HG03280 (cell line): ENCODE data around the gene PVALB.

Experiments
- ATAC-seq: cut with Tn5 transposase; IDR thresholded peaks from one replicate; pipeline ENCODE4 v1.9.1; 2021; ENCODE audit warnings: mild to moderate bottlenecking, moderate library complexity; ENCODE audit not compliant: unreplicated experiment

Gene PVALB

DNA sequence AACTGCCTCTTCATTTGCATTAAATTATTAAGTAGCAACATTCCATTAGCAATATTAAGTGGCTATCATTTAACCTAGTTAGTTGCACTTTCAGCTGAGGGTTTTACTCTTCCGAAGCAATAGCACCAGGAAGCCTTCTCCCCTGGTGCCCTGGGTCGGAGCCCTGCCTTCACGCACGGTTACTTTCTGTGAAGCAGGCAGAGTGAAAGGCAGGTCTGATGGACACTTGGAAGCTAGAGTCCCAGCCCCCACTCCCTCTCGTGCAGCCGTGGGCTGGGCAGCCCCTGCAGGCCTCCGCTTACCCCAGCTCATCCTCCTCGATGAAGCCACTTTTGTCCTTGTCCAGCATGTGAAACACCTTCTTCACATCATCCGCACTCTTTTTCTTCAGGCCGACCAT, 2.0 kb downstream of the PVALB start:
- no peak for ATAC-seq

DNA sequence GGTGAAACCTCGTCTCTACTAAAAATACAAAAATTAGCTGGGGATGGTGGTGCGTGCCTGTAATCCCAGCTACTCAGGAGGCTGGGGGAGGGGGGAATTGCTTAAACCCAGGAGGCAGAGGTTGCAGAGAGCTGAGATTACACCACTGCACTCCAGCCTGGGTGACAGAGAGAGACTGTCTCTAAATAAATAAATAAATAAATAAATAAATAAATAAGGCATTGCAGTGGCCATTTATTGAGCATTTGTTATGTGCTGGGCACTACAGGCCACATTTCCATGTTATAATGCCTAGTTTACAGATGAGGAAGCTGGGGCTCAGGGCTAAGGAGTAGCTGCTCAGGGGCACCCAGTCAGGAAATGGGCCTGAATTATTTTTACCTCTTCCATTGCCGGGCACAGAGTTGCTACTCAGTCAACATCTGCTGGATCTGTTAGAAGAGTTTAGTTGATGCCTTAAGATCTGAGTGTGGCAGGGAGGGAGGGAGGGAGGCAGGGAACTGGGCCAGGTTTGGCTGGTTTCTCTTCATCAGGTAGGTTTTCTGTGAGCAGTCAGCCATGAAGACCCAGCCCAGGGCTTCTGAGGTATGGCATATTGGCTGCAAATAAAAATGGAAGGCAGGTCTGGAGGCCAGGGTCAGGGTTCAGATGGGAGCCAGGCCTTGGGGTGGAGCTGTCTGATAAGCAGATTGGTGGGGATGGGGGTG, 5.6 kb downstream of the PVALB start:
- ATAC-seq: no peak

DNA sequence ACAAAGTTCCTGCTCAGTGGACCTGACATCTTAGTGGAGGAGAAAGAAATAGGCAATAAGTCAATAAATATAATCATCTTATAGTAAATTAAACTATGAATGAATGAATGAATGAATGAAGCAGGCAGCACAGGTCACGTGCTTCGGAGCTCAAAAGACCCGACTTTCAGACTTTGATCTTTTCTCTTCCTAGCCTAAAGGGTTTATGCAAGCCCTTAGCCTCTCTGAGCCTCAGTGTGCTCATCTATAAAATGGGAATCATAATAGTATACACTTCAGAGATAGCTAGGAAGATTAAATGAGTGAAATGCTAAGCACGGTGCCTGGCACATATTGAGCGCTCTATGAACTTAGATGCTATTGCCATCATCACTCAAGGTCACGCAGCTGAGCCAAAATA, 7.5 kb downstream of the PVALB start:
- no peak for ATAC-seq

DNA sequence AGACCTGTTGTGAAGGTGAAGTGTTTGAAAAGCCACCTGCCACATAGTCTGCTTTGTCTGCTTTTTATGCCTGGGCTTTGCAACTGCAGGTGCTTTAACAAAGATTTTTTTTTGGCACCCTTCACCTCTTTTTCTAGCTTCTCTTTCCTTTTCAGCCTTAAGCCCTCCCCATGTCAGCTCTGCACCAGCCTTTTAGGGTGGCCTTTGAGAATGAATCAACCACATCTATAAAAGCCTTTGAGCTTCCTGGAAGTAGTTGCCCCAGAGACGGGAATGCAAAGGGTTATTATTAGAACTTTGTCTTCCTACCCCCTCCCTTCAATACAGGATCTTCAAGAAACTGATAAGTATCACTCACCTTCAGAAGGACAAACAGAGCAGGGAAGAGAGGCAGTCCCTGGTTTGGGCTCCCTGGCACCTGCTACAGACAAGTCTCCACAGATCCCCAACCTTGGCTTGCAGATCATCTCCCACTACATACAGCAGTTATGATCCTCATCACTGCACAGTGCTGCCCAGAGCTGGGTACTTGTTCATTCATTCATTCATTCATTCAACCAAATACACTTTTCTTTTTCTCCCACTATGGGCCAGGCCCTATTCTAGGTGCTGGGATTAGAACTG, 8.0 kb downstream of the PVALB start:
- no peak for ATAC-seq

DNA sequence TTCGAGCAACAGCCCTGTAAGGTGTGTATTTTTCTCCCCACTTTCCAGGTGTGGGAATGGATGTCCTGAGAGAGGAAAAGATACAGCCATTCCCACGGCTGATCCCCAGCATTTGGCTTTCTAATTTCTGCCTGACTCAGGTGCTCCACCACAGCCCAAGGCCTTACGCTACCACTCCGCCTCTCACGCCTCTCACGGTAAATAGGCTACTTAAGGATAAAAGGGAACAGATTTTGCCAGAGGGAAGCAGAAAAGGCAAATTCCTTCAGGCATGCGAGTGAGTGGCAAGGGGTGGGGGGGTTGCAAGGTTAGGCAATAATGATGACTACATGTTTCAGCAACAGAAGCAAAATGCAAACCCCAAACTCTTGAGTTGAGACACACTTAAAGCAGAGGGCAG, 9.2 kb downstream of the PVALB start:
- no peak for ATAC-seq

DNA sequence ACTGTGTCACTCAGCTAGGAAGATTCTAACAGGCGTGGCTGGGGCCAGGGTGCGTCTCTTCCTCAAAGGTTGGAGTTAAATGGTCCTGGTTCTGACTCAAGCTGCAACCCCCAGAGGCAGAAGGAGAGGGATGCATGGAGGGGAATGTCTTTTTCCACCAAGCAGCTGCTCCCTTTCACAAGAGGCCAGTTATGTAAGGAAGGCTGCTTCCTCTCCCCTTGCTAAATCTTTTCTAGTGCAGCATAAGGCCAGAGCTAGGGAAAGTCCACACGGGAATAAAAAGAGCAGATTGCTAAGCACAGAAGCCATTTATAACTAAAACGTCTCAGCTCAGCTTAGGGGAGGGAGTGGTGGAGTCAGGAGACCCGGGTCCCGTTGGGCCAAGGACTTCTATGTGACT, 10.0 kb downstream of the PVALB start:
- no peak for ATAC-seq

DNA sequence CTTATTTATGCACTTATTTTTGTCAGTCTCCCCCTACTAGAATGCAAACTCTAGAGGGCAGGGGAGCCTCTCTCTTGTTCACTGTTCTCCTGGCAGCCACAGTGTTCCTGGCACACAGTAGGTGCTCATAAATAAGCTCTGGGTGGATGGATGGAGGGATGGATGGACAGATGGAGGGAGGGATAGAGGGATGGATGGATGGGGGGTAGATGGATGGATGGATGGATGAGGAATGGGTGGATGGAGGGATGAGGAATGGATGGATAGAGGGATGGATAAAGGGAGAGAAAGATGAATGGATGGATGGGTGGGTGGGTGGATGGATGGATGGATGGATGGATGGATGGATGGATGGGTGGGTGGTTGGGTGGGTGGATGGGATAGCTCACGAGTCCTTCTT, 13.5 kb downstream of the PVALB start:
- no peak for ATAC-seq

DNA sequence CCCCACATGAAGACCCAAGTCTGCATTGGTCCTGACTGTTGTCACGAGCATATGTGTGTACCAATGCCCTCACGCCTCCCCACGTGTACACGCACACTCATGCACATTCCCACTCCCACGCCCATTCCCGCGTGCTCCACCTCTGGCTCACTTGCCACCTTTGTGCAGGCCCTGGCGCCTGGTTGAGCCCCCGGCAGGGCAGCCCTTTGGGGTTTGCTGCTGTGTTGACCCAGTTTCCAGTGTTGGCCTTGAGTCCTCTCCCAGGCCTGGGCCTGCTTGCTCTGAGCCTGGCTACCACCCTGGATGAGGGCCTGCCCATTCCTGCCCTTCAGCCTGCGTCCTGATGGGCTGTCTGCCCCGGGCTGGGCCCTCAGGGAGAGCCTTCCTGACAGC, 18.2 kb downstream of the PVALB start:
- ATAC-seq: no peak

DNA sequence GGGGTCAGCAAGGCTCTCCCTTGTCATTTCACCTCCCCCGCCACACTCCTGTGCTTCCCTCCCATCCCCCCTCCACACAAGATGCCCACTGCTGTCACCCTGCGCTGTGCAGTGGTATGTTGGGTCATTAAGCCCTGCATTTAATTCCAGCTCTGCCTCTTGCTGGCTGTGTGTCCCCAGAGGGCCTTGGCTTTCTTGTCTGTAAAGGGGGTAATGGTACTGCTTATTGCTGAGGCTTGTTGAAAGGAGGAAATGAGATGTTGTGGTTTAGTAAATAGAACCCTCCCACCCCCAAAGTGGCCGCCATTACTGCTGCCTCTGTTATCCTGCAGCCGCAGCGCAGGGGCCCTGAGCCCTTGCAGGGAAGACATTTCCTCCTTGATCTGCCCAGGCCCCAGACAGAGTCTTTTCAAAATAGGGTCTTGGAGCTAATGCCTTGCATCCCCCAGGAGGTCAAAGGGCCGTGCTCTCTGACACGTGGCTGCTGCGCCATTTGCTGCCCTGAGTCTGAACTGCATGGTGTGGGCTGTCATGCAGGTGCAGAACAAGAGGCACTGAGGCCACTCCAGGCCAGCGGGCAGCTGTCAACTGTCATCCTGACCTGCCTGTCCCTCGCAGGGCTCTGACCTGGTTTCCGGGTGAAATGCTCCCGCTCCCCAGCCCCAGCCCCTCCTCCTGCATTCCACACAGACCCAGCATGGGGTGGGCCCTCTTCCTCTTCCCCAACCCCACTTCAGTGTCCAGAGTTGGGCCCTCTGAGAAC, 18.7 kb downstream of the PVALB start:
- no peak for ATAC-seq

DNA sequence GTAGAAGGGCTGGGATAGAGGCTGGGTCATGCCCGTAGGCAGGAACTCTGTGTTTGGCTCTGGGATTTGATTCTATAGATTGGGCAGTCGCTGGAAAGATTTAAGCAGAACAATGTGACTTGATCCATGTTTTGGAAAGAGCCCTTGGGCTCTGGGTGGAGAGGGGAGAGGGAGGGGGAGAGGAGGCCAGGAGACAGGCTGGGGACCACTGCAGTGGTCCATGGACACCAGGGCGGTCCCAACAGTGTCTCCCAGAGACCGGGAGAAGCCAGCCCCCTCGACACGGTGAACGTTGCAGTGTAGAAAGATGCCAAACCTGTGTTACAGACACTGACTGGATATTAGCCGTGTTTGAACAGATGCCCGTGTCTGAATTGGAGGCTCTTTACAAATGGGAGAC, 19.5 kb downstream of the PVALB start:
- ATAC-seq: no peak

DNA sequence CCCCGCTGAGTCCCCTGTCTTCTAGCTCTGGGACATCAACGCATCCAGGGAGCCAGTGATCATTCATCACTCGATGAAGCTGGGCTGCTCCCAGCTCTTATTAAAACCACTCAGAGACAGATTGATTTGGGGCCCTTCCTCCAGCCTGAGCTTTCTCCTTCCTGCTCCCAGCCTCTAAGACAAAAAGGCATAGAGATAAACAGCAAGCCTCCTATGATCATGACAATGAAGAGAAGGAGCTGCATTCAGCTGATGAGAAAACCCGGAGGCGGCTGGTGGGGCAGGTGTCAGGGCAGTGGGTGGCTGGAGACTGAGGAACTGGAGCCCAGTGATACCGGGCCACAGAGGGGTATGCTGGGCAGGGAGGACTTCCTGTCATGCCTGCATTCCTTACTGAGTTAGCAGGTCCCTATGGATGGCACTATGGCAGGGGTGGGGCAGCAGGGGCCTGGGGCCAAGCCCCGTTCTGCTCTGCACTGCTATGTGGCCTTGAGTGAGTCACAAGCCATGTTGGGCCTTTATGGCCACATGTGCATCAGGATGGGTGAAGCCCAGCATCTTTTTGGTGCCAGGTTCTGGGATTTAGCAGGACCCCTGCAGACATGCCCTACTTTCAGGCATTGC, 20.2 kb downstream of the PVALB start:
- ATAC-seq: no peak

DNA sequence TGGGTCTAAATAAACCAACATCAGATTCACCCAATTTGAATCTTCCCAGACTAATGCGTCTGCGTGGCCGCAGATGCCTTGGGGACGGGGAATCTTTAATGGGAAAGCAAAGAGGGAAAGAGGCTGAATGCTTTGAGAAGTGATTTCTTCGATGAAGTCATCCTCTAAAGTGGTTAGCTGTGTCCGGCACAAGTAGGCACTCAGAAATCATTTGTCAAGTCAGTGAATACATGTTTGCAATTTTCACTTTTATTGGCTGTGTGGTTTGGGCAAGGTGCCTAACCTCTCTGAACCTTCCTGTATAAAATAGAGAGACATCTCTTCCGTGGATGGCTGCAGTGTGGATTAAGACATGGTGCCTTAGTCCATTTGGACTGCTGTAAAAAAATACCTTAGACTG, 21.2 kb downstream of the PVALB start:
- no peak for ATAC-seq

DNA sequence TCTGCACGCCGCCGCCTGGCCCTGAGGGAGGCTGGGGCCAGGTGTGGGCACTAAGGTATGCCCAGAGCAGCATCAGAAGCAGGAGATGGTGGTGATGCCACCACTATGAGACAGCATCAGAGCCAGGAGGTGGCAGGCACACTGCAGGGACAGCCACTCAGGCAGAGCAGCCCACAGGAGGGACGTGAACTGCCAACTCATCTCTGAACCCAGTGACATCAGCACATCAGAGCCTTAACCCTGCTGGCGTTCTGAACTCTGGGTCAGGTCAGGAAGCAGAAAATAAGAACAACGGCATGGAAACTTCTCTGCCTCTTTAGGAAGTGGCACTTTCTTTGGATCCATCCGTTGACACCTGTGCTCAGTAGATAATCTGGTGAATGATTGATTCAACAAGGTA, 26.2 kb downstream of the PVALB start:
- no peak for ATAC-seq

DNA sequence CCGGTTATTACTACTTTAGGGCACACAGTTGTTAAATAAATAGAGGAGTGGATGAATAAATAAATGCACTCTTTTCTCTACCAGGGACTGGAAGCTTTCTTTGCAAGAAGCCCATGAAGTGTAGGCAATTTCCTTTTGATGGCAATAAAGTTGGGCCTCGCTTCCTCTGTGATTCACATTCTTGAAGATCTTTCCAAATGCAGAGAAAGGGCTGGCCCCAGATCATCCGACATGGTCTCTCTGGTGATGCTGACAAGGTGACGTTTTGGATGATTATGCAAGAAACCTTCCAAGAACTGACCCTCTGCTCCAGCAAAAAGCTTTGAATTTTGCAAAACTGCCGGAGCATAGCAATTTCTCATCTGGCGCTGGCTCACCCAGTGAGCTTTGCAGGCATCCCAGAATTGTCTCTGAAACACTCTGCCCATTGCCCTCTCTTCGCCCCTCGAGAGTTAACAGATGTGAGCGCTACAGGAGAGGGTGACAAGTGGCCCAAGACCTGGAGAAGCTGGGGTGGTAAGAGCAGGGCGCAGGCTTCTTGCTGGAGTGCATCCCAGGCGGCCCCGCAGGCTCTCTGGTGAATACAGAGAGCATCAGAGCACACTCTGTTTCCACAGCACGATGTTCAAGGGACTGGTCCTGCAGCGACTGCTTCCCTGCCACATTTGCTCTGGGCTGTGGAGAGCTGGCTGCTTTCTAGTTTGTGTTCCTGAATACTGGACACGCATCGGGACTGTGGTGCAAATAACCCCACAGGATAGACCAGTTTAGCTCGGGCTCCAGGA, 29.4 kb downstream of the PVALB start:
- ATAC-seq: no peak

DNA sequence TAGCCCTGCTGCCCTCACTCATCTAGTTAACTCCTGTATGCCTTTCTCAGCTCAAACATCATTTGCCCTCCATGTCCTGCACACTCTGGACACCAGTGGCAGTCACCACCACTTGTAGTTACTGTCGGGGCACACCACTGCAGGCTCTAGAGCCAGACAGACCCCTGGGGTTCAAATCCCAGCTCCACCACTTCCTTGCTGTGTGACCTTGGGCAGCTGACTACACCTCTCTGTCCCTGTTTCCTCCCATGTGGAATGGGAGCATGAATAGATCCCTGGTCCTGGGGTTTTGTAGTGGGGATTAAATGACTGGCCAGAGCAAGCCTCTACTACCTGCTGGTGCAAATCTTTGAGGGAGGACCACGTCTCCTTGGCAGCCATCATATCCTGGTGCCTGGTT, 33.1 kb downstream of the PVALB start:
- no peak for ATAC-seq

DNA sequence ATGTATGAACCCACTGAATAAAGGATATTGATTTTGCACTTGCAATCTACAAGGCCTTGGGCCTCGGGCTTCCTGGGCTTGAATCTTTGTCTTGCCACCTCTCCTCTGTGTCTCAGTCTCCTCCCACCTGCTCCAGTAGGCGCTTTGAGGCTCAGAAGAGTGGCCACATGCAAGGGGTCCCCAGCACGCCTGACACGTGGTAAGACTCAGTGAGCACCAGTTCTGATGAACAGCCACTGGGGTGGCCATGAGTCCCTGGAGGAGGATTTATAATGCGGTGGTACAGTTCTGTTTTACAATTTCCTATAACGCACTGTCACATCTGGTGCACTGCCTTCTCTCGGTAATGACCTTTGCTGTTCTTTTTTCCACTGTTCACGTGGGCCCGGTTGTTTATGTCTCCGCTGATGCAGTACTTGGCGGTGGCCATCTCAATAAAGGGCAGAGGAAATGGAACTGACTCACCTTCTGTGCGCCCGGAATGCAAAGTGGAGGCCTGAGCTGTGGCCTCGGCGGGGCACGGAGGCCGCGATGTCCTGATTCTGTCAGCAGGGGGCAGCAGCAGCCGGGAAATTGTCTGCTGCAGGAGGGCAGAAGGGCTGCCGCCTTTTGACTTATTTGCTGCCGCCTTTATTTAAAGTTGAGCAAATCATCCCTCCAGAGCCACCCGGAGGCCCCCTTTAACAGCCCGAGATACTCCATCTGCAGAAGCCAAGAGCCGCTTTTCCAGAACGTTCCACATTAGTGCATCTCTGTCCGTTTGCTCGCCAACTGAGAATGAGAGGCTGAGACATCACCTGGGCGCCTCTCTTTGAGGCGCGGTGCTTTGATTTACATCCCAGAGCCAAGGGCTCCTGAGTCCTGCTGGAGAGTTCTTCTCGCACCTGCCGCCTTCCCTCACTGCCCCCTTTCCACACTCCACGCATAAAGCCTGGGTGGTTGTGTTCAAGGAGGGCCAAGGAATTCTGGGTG, 34.9 kb downstream of the PVALB start:
- ATAC-seq: peak; percentile 81

DNA sequence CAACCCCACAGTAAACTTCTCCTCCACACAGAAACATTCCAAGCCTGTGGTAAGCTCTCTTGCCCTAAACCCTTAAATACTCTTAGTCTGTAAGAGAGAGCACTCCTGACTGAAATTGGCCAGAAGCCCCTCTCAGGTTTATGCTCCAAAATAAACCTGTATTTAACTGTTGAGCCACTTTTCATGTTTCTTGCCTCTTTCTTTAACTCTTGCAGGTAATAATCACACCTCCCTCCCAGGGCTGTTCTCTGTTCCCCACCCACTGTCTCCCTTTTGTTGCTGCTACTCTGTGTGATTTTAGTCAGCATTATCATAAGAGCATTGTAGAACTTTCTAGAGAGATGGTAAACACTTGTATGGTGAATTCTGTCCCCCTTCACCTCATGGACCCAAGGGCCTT, 38.8 kb downstream of the PVALB start:
- no peak for ATAC-seq

DNA sequence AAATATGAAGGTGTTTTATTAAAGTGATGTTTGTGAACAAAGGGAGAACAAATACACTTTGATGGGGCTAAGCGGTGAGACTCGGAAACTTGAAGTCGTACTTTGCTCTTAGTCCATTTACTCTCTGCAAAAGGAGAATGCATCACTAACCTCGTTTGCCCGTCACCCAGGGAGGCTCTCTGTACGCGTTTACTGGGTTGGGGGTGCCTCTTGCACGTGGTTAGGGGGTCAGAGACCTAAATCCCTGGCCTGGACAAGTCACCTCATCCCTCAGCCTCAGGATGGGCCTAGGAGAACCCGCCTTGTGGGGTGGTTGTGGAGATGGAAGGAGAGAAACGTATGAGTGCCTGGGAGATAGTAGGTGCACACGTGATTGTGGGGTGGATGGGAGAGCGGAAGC, 40.1 kb downstream of the PVALB start:
- no peak for ATAC-seq

DNA sequence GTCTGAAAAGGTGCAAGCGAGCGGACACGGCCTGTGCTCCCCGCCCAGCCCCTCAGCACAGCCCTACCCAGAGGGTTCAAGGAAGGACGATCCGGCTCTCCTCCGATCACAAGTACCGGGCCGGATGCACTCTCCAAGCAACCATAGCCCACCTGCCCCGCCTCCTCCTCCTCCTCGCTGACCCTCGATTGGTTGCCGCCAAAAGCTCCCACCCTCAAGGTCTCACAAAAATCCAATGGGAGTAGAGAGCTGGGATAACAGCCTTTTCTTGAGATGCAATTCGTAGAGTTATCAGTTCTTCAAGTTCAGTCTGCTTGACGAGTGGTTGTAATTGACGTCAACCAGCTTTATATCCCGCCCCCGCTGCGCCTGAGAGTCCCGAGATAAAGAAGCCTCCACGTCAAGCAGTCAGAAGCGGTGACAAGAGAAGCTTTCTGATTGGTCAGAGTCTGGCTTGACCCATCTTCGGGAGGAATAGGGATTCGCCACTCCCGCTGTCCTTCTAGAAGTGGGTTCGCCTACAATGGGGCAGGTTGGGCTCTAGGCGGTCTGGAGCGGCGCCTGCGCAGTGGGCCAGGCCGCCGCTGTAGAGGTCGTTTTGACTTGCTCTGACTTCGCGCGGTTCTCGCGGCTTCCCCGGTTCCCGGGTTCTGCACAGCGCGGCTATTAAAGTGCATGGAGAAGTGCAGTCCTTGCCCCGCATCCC, 40.7 kb downstream of the PVALB start, which contains the start of gene IFT27:
IFT27 (minus strand) TSS at position 156 of the 706 bp plus-strand sequence. CDS start 412 bp downstream, outside the sequence.
- peak; percentile 90 for ATAC-seq
